ENCODE data around the gene CPNE1.
"Not testable (repeated sequence)": the region's sequence is repeated elsewhere in the genome, so short reads cannot be mapped to it uniquely, and the experiment has no call there.

Gene CPNE1

DNA sequence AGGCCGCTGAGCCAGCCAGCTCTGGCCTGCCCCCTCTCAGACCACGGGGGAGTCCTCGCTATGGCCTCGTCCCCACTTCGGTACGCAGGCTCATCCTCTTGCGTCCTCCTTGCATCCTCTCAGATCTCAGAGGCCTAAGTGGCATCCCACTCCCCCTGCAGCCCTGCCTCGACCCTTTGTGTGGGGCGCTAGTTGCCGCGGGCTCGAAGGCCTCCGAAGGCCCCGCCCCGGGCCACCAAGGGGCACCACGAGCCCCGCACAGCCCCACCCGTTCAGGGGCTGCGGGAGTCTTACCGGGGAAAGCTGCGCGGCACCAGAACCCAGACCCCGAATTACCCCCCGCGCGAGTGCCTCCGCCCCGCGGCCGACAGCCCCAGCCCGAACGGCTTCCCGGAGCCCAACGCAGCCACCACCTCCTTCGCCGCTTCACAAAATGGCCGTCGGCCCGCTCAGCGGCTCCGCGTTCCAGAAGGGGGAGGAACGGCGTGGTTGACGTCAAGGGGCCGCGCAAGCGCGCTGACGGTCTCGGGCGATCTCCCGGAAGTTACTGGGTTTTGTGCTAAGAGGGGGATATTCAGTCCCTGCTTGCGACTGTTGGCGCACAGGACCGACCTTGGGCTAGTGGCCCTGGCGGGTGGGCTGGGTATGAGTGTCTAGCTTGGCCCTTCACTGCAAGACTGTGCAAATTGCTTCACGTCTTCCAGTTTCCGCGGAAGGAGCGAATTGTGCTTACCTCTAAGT, at the start of gene CPNE1, which contains the start of gene RBM12:
Gene CPNE1 (minus strand): TSS at position 435 of the 741 bp plus-strand sequence. CDS start 31,977 bp downstream, outside the sequence.
Gene RBM12 (minus strand): TSS at position 435 of the 741 bp plus-strand sequence. CDS start 9,578 bp downstream, outside the sequence.
- peak; percentile 96 for DNase-seq

DNA sequence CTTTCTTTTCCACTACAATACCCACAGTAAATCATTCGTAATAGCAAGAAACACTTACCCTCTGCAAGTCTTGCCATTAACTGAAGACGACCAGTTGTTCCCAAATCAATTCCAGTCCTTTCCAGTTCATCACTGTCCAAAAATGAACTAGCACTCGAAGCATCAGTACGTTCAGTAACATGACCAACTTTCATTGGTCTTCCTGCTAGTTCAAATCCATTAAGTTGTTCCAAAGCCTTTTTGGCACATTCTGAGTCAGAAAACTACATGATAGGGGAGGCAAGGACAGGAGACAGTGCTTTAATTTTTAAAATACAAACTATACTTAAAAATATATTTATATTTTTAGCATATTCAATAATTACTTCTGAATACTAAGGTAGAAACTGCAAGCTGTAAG, 49.4 kb upstream of the CPNE1 start:
- no peak for DNase-seq

DNA sequence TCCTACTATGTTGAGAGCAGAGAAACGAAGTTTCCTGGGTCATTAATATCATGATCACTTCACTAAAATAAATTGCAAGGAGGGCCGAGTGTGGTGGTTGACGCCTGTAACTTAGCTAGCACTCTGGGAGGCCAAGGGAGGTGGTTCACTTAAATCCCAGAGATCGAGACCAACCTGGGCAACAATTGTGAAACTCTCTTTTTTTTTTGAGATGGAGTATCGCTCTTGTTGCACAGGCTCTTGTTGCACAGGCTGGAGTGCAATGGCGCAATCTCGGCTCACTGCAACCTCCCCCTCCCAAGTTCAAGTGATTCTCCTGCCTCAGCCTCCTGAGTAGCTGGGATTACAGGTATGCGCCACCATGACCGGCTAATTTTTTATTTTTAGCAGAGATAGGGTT, 48.4 kb upstream of the CPNE1 start:
- DNase-seq, result not testable (repeated sequence)

DNA sequence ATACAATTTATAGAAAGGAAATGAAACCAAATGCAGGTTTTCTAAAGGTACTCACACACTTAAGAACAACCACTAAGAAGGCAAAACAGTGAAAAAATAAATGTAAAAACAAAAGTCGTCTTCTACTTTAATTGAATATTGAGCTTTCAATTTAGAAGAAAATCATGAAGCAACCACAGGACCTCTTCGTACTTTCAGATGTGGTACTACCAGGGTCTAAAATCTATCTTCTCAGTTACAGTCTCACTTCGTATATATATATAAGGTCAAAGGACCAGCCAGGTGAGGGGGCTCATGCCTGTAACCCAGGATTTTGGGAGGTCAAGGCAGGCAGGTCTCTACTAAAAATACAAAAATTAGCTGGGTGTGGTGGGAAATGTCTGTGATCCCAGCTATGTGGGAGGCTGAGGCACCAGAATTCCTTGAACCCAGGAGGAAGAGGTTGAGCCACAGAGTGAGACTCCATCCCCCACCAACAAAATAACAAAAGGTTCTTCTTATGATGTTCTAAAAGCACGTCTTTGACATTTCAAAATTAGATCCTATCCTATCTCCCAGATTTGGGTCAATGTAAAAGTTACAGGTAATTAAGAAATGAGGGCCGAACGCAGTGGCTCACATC, 47.0 kb upstream of the CPNE1 start:
- no peak for DNase-seq

DNA sequence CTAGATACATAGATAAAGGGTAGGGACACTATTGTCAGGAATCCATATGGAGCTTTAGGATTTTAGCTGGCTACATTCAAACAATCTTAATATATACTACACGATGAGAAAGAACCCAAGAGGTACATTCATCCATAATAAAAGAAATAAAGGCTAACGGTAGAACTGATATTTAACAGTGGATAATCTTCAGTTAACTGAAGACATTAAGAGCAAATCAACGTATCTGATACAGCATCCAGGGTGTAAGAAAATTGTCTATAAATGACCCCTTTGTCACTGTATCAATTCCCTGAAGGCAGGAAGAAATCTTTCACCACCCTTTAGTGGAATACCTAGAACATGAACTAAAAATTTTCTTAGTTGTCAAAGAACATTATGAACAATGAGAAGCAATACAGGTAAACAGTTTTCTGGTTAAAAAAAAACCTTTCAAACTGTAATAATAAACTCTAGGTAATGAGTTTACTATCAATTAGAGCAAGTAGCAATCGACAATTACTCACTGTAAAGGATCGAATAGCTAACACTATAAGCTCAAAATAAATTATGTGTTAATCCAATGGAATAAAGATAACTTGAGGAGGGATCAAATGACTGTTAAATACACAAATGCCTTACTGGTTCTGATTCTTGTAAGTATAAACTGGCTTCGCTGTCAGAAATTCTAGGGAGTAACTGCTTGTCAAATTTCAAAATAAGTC, 46.3 kb upstream of the CPNE1 start:
- no peak for DNase-seq

DNA sequence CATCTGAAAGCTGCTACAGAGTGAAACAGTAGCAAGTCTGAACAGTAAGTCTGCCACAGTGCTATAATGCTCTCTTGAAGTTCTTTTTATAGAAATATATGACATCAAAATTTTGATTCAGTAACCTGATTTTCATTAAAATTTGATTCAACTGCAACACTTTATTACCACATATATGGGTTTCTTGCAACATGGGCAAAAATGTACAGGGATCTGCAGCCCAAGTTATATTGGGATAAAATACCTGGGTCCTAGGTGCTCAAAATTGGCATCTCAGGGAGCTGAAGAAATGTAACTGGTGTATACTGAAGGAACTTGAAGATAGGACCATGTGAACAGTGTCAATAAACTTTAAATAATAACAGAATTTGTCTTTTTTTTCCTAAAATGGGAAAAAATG, 45.3 kb upstream of the CPNE1 start:
- DNase-seq, result no peak

DNA sequence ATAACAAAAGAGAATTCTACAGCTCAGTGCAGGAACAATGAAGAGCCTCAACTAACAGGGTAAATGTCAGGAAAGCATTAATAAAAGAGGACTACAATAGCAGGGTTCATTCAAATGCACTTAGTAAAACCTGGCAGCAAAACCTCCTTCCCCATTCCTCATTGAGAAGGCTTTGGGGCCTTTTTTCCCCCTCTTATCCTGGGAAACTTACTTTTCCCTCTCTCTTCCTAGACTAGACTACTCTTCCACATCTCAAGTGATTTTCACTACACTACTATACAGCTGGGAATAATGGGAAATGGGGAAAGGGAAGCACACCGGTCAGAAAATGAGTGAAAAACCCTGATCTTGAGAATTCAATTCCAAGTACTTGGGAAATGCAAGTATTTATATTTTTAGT, 44.6 kb upstream of the CPNE1 start:
- no peak for DNase-seq

DNA sequence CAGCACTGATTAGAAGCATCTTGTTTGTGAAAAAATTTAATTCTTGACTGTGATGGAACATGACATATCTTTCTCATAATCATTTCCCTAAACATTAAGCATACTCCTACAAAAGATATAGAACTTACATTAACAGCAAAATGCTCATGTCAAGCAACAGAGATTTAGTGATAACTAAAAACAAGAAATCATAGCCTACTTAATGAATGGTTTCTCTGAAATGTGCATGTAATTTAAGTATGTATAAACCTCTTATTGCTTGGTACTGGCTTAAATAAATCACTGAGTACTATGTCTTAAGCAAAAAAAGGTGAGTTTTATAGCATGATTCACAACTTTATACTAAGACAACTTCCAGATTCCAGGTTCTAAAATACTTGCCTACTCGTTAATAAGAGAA, 43.8 kb upstream of the CPNE1 start:
- no peak for DNase-seq

DNA sequence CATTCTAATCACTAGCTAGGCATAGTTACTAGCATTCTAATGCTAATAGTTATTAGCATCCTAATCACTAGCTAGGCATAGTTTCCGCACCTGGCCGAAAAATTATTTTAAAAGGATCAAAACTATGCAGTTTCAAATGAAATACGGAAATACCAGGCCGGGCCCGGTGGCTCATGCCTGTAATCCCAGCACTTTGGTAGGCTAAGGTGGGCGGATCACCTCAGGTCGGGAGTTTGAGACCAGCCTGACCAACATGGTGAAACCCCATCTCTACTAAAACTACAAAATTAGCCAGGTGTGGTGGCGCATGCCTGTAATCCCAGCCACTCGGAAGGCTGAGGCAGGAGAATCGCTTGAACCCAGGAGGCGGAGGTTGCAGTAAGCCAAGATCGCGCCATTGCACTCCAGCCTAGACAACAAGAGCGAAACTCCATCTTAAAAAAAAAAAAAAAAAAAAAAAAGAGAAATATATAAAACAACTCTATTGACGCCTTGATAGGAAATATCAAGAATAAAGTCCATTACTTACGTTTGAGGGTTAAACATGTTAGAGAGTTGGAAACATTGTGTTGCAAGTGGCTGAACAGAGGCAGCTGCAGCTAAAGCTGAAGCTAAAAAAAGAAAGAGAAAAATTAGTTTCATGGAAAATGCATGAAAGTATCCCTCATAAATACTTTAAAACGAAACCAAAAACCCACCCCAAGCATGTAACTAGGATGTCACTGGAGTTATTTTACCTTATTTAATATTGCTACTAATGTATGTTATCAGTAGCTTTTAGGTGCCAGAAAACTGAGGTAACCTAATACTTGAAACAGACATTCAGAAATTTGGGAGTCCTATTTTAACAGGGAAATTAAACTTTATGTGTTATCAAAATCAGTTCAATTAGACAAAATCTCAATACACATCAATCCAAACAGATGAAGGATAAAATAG, 42.2 kb upstream of the CPNE1 start:
- not testable (repeated sequence) for DNase-seq

DNA sequence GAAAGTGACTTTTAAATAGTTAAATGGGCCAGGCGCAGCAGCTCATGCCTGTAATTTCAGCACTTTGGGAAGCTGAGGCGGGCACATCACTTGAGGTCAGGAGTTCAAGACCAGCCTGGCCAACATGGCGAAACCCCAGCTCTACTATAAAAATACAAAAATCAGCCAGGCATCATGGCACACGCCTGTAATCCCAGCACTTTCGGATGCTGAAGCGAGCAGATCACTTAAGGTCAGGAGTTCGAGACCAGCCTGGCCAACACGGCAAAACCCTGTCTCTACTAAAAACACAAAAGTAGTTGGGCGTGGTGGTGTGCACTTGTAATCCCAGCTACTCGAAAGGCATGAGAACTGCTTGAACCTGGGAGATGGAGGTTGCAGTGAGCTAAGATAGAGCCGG, 41.2 kb upstream of the CPNE1 start:
- DNase-seq, result not testable (repeated sequence)

DNA sequence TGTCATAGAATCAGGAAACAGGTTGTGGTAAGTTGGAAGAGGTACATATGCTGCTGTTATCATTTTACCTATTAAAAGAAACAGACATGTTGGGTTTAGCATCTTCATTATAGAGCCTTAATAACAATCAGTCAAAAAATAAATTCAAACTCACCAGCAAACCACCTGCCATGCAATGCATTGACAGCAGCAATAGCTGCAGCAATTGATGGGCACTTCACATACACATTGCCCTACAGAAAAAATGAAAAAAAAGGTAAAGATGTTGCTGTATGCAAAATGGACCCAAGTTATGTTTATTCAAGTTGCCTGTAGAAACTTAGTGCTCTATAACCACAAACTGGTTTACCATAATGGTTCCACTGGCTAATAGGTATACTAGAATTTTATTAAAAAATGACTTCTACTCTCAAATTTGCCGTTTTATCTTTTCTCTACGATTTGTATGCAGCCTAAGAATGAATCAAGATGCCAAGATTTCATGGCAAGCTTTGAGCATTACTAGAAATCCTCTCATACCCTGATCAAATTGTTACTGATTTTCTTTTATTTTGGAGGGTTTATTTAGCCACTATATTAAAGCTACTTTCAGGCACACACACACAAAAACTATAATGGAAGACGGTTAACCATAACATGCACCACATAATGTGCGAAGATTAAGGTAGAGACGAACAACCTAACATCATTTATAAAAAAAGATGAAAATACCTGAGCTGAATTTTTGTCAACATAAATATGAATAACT, 40.0 kb upstream of the CPNE1 start:
- DNase-seq, result no peak

DNA sequence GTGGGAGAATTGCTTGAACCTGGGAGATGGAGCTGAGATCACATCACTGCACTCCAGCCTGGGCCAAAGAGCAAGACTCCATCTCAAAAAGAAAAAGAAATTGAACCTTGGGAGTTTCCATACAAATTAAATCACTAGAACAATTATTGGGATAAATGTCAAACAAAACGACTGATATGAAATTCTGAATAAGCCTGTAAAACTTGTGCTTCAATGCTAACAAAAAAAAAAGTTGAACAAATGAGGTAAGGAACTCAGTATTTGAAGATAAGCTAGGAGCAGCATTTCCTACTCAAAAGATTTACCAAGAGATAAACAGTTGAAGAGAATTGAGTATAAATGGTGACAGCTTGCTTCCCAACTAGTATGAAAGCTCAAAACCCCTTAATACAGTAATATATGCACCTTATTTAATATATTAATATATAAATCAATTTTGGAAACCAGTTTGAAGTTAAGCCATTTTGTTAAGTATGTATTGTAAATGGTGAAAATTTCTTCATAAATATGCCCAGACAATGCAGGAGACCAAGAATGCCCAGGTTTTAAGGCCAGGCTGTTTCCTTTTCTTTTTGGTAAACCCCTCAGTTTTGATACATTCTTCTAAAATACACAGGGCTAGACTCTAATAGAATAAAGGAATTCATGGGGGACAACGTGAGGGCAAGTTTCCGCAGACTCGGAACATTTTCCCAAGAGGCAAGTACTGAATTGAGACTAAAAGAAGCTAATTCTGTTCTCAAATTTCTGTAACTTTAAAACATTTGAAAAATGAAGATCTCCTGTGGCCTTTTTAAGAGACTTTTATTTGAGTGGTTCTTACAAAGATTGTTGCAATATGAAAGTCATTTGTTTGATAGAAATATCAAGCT, 38.4 kb upstream of the CPNE1 start:
- no peak for DNase-seq

DNA sequence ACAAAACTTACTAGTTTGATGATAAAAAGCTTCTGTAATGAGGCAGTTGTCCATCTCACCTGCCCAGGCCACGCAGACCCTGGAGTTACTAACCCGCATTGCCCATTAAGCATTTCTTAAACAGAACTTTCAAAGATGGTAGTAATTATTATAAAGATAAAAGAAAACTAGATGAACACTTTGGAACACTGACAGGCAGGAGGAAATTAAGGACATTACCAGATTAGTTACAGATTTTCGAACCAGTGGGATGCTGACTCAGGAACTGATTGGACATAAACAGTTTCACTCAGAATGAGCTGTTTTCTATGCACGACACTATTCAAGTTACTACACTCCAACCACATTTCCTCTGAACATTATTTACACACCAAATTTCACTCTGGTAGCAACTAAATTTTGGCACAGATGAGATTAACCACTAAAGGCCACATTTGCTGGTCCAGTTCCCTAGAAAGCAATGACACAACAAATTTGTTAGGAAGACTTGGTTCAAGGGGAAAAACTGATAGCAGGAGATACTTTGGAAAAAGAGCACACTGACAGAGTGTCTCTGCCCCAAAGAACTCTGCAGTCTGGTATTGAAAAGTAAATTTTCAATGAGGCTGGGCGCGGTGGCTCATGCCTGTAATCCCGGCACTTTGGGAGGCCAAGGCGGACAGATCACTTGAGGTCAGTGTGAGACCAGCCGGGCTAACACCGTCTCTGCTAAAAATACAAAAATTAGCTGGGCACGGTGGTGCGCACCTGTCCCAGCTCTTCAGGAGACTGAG, 37.5 kb upstream of the CPNE1 start:
- no peak for DNase-seq

DNA sequence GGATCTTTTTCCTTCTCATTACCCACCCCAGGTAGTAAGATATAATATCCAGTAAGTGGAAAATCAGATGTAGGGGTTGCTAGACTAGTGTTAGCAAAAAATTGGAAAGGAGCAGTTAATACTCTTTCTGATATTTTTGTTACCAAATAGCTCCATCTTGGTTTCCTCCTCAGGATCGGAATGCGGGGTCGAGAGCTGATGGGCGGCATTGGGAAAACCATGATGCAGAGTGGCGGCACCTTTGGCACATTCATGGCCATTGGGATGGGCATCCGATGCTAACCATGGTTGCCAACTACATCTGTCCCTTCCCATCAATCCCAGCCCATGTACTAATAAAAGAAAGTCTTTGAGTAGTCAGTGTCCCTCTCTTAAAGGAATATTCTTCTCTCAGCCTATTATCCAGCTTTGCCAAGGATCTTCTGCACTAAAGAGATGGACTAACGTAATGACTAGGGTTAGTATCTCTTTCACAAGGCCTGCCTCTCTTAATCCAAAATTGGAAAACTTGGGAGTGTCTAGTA, 36.0 kb upstream of the CPNE1 start:
- DNase-seq, result no peak

DNA sequence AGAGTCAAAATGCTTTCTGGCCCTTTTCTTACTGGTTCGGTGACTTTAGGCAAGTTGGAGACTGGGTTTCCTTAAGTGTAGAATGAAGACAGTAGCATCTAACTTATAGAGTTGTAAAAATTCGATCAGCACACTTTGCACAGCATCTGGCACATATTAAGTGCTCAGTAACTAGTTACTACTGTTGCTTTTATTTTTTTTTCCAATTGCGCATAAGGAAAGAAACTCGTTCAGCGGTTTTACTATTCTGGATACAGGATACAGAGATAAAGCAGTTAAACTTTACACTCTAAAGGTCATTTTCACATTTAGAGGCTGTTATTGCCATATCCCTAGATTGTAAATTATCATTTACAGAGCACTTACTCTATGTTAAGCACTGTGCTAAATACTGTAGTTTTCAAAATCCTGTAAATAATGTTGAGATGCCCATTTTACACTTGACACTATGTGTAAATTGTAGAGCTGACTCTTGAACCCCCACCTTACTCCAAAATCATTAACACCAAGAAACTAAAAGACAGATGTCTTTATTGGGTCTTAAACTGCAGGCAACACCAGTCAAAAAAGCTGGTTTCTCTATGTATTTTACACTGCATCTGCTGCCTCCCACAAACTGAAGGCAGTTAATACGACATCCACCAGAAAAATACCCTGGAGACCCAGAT, 35.4 kb upstream of the CPNE1 start:
- no peak for DNase-seq

DNA sequence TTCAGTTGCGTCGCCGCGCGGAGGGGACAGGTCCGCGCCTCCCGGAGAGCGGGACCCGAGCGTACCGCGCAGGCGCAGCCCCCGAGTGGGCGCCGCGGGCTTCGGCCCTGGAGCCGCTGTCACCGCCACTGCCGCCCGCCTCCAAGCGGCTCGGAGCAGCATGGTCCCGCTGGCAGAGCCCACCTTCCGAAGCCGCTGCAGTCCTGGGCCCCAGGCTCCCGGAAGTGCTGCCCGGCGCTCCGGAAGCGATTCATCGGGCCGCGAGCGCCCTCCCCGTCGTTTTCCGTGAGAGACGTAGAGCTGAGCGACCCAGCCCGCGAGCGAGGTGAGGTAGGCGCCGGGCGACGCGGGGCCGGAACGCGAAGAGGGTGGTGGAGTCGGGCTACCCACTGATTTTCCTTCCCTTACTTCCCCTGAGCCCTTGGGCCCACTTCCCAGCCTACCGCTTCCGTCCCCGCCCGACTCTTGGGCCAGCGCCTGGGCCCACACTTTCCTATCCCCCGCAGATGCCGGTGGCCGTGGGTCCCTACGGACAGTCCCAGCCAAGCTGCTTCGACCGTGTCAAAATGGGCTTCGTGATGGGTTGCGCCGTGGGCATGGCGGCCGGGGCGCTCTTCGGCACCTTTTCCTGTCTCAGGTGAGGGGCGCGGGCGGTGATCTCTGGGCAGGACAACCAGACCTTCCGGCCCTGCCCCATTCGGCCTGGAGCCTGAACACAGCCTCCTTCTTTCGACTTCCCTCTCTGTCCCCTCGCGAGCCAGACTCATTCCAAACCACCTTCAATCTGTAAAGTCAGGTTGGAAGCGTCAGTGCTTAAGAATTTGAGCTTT, 34.6 kb upstream of the CPNE1 start, which contains the start of the genes NFS1 and ROMO1:
Gene NFS1 (minus strand): TSS at position 226 of the 830 bp plus-strand sequence. CDS start 64 bp downstream, at position 162.
Gene ROMO1 (plus strand): TSS at position 279 of the 830 bp plus-strand sequence. CDS start 228 bp downstream, at position 507.
- DNase-seq, result peak; percentile 85

DNA sequence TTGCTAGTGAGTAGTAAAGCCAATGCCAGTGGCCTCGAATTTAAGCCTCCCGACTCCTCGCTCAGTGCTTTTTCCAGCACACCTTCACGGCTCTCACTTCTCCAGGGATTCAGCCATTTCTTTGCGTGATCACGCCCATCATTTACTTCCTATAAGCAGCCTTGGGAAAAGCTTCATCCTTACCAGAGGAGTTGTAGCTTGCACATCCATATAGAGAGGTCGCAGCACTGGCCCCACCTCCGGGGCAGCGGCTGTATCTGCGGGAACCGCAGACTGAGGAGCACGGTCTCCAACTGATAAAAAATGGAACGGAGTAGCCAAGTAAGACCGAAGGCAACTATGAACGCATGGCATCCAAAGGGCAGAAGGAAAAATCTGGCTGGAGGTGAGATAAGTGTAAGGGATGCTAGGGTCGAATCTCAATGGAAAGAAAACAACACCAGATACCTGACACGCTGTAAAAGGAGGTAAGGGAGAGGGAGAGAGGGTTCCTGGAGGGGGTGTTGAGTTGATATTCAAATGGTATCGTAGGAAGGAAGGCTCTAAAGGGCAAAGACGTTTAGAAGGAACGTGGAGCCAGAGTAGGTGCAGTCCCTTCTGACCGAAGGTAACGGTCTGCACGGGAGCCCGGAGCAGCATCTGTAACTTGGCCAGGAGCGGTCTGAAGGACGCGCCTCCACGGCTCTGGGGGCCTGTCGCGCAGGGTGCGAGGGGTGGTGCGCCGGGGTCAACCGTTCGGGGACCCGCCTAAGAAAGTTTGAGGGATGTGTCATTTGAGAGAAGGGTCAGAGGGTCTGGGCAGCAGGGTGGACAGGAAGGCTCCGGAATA, 33.8 kb upstream of the CPNE1 start:
- DNase-seq, result peak; percentile 13
